PC-3 (cell line): ENCODE data around the gene ZNF438.

ENCODE experiments used
- EZH2 ChIP-seq: fragments of 300-600 bp; sonication (generic); IDR thresholded peaks from one replicate; pipeline ENCODE4 v1.6.1; 2017; ENCODE audit warnings: antibody characterized with exemption, mild to moderate bottlenecking, low read length; ENCODE audit not compliant: unreplicated experiment
- EZH2phosphoT487 ChIP-seq: fragments of 300-600 bp; sonication (generic); IDR thresholded peaks from 2 replicates; pipeline ENCODE4 v1.6.1; 2018; ENCODE audit warnings: mild to moderate bottlenecking, antibody characterized with exemption, low read length, borderline replicate concordance
- TF ChIP-seq, protein P1 (sequence below): fragments of 300-600 bp; sonication (generic); conservative IDR thresholded peaks from 2 replicates; pipeline ENCODE4 v1.5.1; 2017; ENCODE audit warnings: antibody characterized with exemption, low read depth, mild to moderate bottlenecking, low read length

DNA sequence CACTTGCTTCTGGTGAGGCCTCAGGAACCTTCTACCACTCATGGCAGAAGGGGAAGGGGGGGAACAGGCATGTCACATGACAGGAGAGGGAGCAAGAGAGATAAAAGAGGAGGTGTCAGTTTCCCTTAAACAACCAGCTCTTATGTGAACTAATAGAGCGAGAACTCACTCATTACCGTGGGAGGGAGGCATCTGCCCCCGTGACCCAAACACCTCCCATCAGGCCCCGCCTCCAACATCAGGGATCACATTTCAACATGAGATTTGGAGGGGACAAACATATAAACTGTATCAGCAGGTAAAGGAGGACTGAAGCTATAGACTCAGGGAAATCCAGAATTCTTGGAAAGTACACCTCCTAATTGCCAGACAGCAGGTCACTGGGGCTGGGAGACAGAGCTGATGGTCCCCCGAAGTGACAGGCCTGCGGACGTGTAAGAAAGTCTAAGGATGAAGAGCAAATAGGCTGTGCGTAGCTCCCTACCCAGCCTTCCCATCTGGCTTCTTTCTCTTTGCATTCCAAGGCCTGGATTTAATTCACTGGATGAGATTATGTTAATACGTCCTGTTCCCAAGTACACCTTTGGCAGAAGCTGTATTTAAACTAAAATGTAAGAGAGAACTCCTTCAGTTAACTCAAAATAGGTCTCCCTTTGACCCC lies 215.4 kb downstream of the ZNF438 start:
- TF ChIP-seq, protein P1, sequence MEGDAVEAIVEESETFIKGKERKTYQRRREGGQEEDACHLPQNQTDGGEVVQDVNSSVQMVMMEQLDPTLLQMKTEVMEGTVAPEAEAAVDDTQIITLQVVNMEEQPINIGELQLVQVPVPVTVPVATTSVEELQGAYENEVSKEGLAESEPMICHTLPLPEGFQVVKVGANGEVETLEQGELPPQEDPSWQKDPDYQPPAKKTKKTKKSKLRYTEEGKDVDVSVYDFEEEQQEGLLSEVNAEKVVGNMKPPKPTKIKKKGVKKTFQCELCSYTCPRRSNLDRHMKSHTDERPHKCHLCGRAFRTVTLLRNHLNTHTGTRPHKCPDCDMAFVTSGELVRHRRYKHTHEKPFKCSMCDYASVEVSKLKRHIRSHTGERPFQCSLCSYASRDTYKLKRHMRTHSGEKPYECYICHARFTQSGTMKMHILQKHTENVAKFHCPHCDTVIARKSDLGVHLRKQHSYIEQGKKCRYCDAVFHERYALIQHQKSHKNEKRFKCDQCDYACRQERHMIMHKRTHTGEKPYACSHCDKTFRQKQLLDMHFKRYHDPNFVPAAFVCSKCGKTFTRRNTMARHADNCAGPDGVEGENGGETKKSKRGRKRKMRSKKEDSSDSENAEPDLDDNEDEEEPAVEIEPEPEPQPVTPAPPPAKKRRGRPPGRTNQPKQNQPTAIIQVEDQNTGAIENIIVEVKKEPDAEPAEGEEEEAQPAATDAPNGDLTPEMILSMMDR = no peak
- TF ChIP-seq EZH2 (no peak), EZH2phosphoT487 (no peak)
